Vagina (tissue), 2 donors: Measurements from ENCODE around the gene FOXL2.
"Not testable (repeated sequence)": the region's sequence is repeated elsewhere in the genome, so short reads cannot be mapped to it uniquely, and the experiment has no call there.

Experiments used
- CTCF ChIP-seq, 3 experiments: fragments of 450-650 bp in 2 of 3; fragments of 200-600 bp in 1 of 3; sonication (generic) in 1 of 3; IDR thresholded peaks; one replicate each; pipeline ENCODE4 v1.5.1; 2017 to 2019; ENCODE audit warnings: antibody characterized with exemption in 3 of 3, mild to moderate bottlenecking in 2 of 3, moderate library complexity in 2 of 3
- POLR2A ChIP-seq, 2 donors: fragments of 450-650 bp; IDR thresholded peaks; one replicate each; pipeline ENCODE4 v1.6.1; 2017; ENCODE audit warnings: antibody characterized with exemption in 2 of 2, mild to moderate bottlenecking in 2 of 2, moderate library complexity in 2 of 2
- POLR2AphosphoS5 ChIP-seq, 2 donors: sonication (generic); formaldehyde crosslinking; IDR thresholded peaks; one replicate each; pipeline ENCODE4 v1.9.0; 2017; ENCODE audit warnings: antibody characterized with exemption in 2 of 2, mild to moderate bottlenecking in 2 of 2, low read depth in 1 of 2; ENCODE audit not compliant: insufficient read depth in 1 of 2

- not testable (repeated sequence) for TF ChIP-seq POLR2A (IDR thresholded peaks at IDR 0.05); CTCF (IDR thresholded peaks at IDR 0.05); POLR2AphosphoS5 (IDR thresholded peaks at IDR 0.05; ENCODE audit: insufficient read depth in 1 of 2, low read depth in 1 of 2)
These were observed 24.5 kb downstream of the FOXL2 start for GRCh38 chr3:138922400-138922799.
